Small intestine (tissue), 7 donors: ENCODE data around the gene CDKN2AIPNL. TPM values are rescaled to one million over a fixed set of nuclear protein-coding genes. Genes with fewer than 3 reads are reported as not detected.

ENCODE experiments used
- DNase-seq, 2 donors: peaks; one replicate each; pipeline versions ENCODE4 v3.0.0 to v3.0.0-alpha.2; 2013
- FAIRE-seq: peaks from 2 replicates; lab custom pipeline; 2012; peaks lifted over from hg19 to GRCh38; lab: Jason Lieb, UNC
- H3K27ac ChIP-seq, 3 donors: one replicate each; pipeline ENCODE4 v1.5.1; 2013; ENCODE audit warnings: low read length in 2 of 3, mild to moderate bottlenecking in 2 of 3, control low read depth in 1 of 3, inconsistent platforms in 1 of 3, low read depth in 1 of 3, moderate library complexity in 1 of 3
- H3K27me3 ChIP-seq, 3 donors: one replicate each; pipeline ENCODE4 v1.6.1; 2013; ENCODE audit warnings: low read length in 3 of 3, inconsistent platforms in 1 of 3; ENCODE audit not compliant: control insufficient read depth in 3 of 3, insufficient read depth in 3 of 3
- H3K36me3 ChIP-seq, 3 donors: one replicate each; pipeline ENCODE4 v1.6.1; 2013; ENCODE audit warnings: low read length in 3 of 3, inconsistent platforms in 1 of 3, low read depth in 1 of 3, mild to moderate bottlenecking in 1 of 3, moderate library complexity in 1 of 3; ENCODE audit not compliant: control insufficient read depth in 3 of 3, insufficient read depth in 2 of 3
- H3K4me1 ChIP-seq, 3 donors: one replicate each; pipeline ENCODE4 v1.6.1; 2013; ENCODE audit warnings: low read length in 2 of 3, inconsistent platforms in 1 of 3, low read depth in 1 of 3, mild to moderate bottlenecking in 1 of 3, moderate library complexity in 1 of 3; ENCODE audit not compliant: control insufficient read depth in 3 of 3, insufficient read depth in 2 of 3
- H3K4me3 ChIP-seq, 3 donors: one replicate each; pipeline ENCODE4 v1.5.1; 2013; ENCODE audit warnings: low read length in 3 of 3, control low read depth in 1 of 3, inconsistent platforms in 1 of 3, low read depth in 1 of 3, mild to moderate bottlenecking in 1 of 3, moderate library complexity in 1 of 3
- H3K9me3 ChIP-seq, 2 donors: one replicate each; pipeline ENCODE4 v1.6.1; 2013; ENCODE audit warnings: low read depth in 1 of 2, low read length in 1 of 2; ENCODE audit not compliant: control insufficient read depth in 2 of 2, insufficient read depth in 1 of 2
- WGBS, 3 donors: extraction: QIAGEN DNeasy Blood & Tissue Kit; methylation state at CpG; one replicate each; pipeline ENCODE4 v1.1.7; 2013; 5-methylcytosine and 5-hydroxymethylcytosine counted together
- polyA plus RNA-seq, 4 donors: library from polyadenylated mRNA; stranded (reverse) in 3 of 4; unstranded in 1 of 4; fragments of 200-250 nt in 3 of 4; fragments of 120-200 nt in 1 of 4; gene quantifications; one replicate each; pipeline versions ENCODE4 v1.2.1 to v1.2.3, GENCODE V29; 2013
- donor health status: healthy with polysubstance abuse.
- donor health status: control.
- donor health status: control.
- donor health status: Bipolar disorder and iron deficiency.
- donor health status: healthy.

Gene CDKN2AIPNL
- polyA plus RNA-seq, 4 donors = 29.2 to 52.1 (median 43.0) TPM

GRCh38 chr5:134455466-134455865 lies 43.8 kb upstream of the CDKN2AIPNL start:
- WGBS, 3 donors = 92 to 97% (median 96%) methylated on average over 8 of the region's 8 CpGs
- no peaks in the 10 kb centered on the region for H3K36me3 ChIP-seq
- no peak for DNase-seq
- peaks cover 5 to 41% (median 7%) of the 10 kb centered on the region in 3 donors for H3K4me1 ChIP-seq
- no peak overlapping the region for H3K27ac ChIP-seq
- no peak overlapping the region for H3K4me3 ChIP-seq
- no peak for FAIRE-seq
- H3K27me3 ChIP-seq = no peaks in the 10 kb centered on the region
- H3K9me3 ChIP-seq = no peaks in the 10 kb centered on the region

GRCh38 chr5:134453016-134453415 lies 41.3 kb upstream of the CDKN2AIPNL start:
- no peaks in the 10 kb centered on the region for H3K27me3 ChIP-seq
- H3K36me3 ChIP-seq = no peaks in the 10 kb centered on the region
- no peaks in the 10 kb centered on the region for H3K9me3 ChIP-seq
- no peak for FAIRE-seq
- H3K27ac ChIP-seq = no peak overlapping the region
- DNase-seq = no peak
- H3K4me1 ChIP-seq = peaks cover 5 to 25% (median 7%) of the 10 kb centered on the region in 3 donors
- no peak overlapping the region for H3K4me3 ChIP-seq
- 85 to 92% (median 86%) methylated on average over 2 of the region's 2 CpGs for WGBS, 3 donors

GRCh38 chr5:134451936-134452505 lies 40.3 kb upstream of the CDKN2AIPNL start:
- WGBS, 3 donors = 32 to 60% (median 41%) methylated on average over 1 of the region's 1 CpG
- H3K4me1 ChIP-seq = peaks cover 5 to 33% (median 7%) of the 10 kb centered on the region in 3 donors
- DNase-seq (peak; percentile 70 to 82), FAIRE-seq (no peak)
- no peak overlapping the region for H3K4me3 ChIP-seq
- no peaks in the 10 kb centered on the region for H3K36me3 ChIP-seq
- H3K9me3 ChIP-seq = no peaks in the 10 kb centered on the region
- H3K27me3 ChIP-seq = no peaks in the 10 kb centered on the region
- peak overlapping the region in 1 of 3 donors; percentile 66 for H3K27ac ChIP-seq

- no peak for FAIRE-seq
- no peaks in the 10 kb centered on the region for H3K9me3 ChIP-seq
These were observed 39.7 kb upstream of the CDKN2AIPNL start for GRCh38 chr5:134451225-134451935.

GRCh38 chr5:134450374-134450773 lies 38.7 kb upstream of the CDKN2AIPNL start:
- Histone ChIP-seq H3K27me3 (no peaks in the 10 kb centered on the region), H3K4me3 (no peak overlapping the region), H3K4me1 (peaks cover 5 to 46% (median 7%) of the 10 kb centered on the region in 3 donors), H3K27ac (peak overlapping the region in 1 of 3 donors; percentile 66), H3K36me3 (no peaks in the 10 kb centered on the region), H3K9me3 (no peaks in the 10 kb centered on the region)
- whole genome bisulfite sequencing, 3 donors = 52 to 59% (median 53%) methylated on average over 2 of the region's 2 CpGs
- no peak for FAIRE-seq
- DNase-seq = no peak

More at GRCh38 chr5:134451225-134451935, 39.7 kb upstream of the CDKN2AIPNL start:
- Histone ChIP-seq H3K4me1 (peaks cover 5 to 40% (median 7%) of the 10 kb centered on the region in 3 donors), H3K27me3 (no peaks in the 10 kb centered on the region), H3K4me3 (no peak overlapping the region), H3K36me3 (no peaks in the 10 kb centered on the region), H3K27ac (peak overlapping the region in 1 of 3 donors; percentile 66)
- DNase-seq = peak in 1 of 2 donors; percentile 60
- 34 to 70% (median 52%) methylated on average over 3 of the region's 3 CpGs for WGBS, 3 donors

- no peaks in the 10 kb centered on the region for H3K36me3 ChIP-seq
- peaks cover 5 to 53% (median 7%) of the 10 kb centered on the region in 3 donors for H3K4me1 ChIP-seq
- no peaks in the 10 kb centered on the region for H3K9me3 ChIP-seq
- no peak for DNase-seq
- no peak overlapping the region for H3K27ac ChIP-seq
- WGBS, 3 donors = 94 to 97% (median 96%) methylated on average over 2 of the region's 2 CpGs
- no peak overlapping the region for H3K4me3 ChIP-seq
- no peaks in the 10 kb centered on the region for H3K27me3 ChIP-seq
- FAIRE-seq = no peak
These were observed 37.5 kb upstream of the CDKN2AIPNL start for GRCh38 chr5:134449167-134449566.

GRCh38 chr5:134447815-134448520 lies 36.3 kb upstream of the CDKN2AIPNL start:
- FAIRE-seq (no peak), DNase-seq (no peak)
- peaks cover 5 to 59% (median 7%) of the 10 kb centered on the region in 3 donors for H3K4me1 ChIP-seq
- no peaks in the 10 kb centered on the region for H3K27me3 ChIP-seq
- no peak overlapping the region for H3K27ac ChIP-seq
- no peaks in the 10 kb centered on the region for H3K9me3 ChIP-seq
- 70 to 74% (median 73%) methylated on average over 7 of the region's 7 CpGs for WGBS, 3 donors
- H3K4me3 ChIP-seq = no peak overlapping the region
- H3K36me3 ChIP-seq = no peaks in the 10 kb centered on the region

- WGBS, 3 donors = 12 to 48% (median 33%) methylated on average over 2 of the region's 2 CpGs
- Histone ChIP-seq H3K27me3 (no peaks in the 10 kb centered on the region), H3K4me3 (no peak overlapping the region), H3K4me1 (peaks cover 5 to 53% (median 7%) of the 10 kb centered on the region in 3 donors), H3K27ac (peak overlapping the region in 1 of 3 donors; percentile 76), H3K36me3 (no peaks in the 10 kb centered on the region), H3K9me3 (no peaks in the 10 kb centered on the region)
- FAIRE-seq (no peak), DNase-seq (peak; percentile 88 to 90)
These were observed 35.3 kb upstream of the CDKN2AIPNL start for GRCh38 chr5:134446938-134447337.
